ENCODE results near the gene ADRA2B.
"Not testable (repeated sequence)": the region's sequence is repeated elsewhere in the genome, so short reads cannot be mapped to it uniquely, and the experiment has no call there.

ADRA2B gene

DNA sequence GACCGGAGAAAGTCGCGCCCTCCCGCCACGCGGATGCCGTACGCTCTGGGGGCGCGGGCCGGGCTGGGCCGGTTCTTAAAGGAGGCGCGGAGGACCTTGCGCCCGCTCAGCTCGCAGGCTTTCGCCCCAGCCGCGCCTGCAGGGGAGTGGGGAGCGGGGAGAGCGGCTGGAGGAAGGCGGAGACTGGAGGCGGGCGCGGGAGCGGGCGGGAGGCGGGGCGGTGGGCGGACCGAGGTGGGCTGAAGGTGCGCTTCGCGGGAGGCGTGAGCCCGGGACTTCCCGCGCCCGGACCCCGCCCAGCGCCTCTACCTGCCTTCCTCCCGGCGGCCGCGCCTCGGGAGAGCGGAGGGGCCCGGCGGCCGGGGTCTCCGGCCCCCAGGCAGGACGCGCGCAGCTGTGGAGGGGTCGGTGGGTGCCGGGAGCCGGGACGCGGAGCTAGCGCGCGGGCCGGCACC lies at the start of gene ADRA2B:
ADRA2B (minus strand) TSS at position 148 of the 455 bp plus-strand sequence. CDS start 422 bp downstream, outside the sequence.
- DNase-seq (ENCODE audit: low read depth in 2 of 2), result peak; percentile 60 to 74

DNA sequence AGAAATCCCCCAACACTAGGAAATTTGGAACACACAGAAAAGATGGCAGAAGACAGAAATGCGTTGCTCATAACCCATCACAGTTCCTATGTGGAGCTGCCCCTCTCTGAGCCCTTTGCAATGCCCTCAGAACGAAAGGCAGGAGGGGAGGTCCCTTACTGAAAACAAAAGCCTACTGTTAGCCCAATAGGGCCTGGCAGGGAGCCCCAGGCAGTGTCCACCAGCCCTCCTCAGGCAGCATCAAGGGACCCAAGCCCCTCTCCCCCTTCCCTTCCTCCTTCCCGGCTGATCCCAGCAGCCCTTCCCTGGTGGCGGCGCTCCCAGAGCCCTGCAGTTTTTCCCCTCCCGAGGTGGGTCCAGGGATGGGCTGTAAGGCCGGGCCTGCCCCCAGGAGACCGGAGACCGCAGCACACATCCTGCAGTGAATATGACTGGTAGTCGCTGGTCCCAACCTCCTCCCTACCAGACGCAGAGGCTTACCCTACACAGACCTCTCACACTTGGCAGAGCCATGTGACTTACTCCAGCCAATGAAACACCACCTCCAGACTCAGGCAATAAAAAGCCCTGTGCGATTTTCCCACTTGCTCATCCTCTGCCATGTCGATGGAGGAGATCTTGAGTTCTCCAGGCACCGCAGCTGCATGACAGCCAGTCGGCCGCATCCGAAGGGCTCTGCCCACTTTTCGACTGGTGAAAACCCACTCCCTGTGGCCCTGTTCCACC lies 48.3 kb upstream of the ADRA2B start:
- DNase-seq (ENCODE audit: low read depth in 2 of 2), result peak in 1 of 2 donors; percentile 73

DNA sequence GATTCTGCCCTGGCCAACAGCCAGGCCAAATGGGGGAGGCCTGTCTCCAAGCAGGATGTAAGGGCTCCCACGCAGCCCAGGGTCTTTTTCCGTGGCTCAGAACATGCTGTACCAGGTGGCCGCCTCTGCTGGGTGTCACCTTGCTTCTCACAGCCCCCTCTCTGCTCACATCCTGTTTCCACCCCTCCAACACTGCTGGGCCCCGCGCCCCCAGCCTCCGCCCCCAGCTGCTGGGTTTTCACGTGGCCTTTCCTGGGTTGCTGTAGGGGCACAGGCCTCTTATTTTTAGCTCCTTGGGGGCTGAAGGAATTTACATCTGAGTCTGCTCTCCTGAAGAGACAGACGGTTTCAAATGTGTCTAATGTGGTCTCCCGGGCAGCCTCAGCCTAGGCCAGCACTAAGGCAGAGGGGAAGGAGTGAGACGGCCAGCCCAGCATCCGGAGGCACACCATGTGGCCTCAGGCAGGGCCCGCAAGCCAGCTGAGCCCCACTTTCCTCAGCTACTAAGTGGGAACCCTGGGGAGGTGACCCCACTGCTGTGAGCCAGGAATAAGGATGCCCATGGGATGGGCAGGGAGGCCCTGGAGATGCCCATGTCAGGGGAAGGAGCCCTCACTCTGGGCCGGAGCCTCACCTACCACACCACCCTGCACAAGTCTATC lies 47.5 kb upstream of the ADRA2B start:
- DNase-seq (ENCODE audit: low read depth in 2 of 2), result peak; percentile 71 to 76

DNA sequence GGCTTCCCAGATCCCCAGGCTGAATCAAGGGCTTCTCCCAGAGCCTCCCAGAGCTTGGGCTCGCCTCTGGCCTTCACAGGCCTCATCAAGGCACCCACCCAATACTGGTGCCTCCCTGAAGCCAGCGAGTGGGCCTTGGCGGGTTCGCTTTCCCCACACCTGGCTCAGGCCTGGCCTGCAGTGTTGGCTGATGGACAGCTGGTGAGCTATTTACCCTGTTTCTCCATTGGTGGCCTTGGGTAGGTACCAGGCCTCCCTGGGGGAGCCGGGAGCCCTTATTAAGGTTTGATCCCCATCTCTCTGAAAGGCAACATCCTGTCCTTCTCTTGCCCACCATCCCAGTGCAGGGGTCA lies 47.0 kb upstream of the ADRA2B start:
- no peak for DNase-seq (ENCODE audit: low read depth in 2 of 2)

DNA sequence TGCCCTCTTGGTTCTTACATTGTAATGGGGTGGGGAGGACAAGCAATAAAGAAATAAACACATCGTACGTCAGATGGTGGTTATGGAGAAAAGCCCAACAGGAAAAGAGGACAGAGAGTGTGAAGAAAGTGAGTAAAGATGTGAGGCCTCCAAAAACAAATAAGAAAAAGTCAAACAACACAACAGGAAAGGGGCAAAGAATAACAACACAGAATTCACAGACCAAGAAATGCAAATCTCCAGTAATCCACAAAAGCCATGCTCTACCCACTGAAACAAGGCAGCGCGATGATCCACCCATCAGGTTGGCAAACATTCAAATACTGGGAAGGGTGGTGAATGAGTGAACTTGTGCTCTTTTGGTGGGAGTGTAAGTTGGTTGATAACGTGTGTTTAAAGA lies 45.5 kb upstream of the ADRA2B start:
- no peak for DNase-seq (ENCODE audit: low read depth in 2 of 2)

DNA sequence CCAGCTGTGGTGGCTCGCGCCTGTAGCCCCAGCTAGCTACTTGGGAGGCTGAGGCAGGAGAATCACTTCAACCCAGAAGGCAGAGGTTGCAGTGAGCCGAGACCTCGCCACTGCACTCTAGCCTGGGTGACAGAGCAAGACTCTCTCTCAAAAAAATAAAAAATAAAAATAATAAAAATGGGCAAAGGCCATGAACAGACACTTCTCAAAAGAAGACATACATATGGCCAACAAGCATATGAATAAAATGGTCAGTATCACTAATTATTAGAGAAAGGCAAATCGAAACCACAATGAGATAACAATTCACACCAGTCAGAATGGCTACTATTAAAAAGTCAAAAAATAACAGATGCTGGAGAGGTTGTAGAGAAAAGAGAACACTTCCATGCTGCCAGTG lies 44.0 kb upstream of the ADRA2B start:
- DNase-seq (ENCODE audit: low read depth in 2 of 2), result not testable (repeated sequence)

DNA sequence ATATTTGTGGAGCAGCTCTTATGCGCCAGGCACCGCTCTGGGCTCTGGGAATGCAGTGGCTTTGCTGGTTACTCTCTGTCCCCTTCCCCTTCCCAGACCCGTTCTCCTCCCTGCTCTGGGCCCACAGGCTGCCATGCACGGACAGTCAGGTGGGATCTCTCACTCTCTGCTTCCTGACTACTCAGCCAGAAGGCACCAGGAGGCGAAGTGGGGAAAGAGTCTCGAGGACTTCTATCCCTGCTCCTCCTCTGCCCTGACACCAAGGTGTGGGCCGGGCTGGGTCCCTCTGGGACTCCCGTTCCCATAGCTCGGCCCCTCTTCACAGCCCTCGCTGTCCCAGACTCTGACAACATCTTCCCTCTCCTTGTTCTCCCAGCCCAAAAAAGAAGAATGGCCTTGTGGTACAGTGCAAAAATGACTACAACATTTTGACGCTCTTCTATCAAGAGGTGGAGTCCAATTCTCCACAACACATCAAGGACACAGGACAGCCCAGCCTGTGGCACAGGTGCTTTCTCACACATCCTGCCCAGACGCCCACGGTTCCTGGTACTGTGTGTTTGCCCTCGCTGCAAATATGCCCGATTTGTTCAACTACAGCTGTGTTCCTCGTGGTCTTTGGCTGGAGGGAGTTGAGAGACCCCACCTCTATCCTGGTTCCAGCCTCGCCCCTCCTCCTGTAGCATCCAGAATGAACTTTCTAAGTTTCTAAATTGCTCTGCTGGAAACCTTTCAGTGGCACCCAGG lies 42.9 kb upstream of the ADRA2B start:
- DNase-seq (ENCODE audit: low read depth in 2 of 2), result no peak

DNA sequence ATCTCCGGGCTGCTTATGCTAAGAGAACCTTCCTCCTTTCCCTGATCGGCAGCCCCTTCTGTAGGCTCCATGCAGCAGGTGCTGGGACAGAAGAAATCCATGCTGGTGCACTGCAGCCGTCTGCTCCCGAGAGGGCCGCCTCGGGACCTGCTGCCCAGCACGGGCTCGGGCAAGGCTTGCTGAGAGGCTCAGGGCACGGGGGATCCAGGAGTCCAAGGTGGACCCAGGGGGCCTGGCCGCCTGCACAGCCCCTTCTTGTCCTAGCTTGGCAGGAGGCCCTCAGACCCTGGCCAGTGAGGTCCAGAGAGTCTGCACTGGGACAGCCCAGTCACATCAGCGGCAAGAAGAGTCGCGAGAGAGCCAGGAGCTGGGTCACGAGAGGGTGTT lies 42.2 kb upstream of the ADRA2B start:
- DNase-seq (ENCODE audit: low read depth in 2 of 2), result no peak

DNA sequence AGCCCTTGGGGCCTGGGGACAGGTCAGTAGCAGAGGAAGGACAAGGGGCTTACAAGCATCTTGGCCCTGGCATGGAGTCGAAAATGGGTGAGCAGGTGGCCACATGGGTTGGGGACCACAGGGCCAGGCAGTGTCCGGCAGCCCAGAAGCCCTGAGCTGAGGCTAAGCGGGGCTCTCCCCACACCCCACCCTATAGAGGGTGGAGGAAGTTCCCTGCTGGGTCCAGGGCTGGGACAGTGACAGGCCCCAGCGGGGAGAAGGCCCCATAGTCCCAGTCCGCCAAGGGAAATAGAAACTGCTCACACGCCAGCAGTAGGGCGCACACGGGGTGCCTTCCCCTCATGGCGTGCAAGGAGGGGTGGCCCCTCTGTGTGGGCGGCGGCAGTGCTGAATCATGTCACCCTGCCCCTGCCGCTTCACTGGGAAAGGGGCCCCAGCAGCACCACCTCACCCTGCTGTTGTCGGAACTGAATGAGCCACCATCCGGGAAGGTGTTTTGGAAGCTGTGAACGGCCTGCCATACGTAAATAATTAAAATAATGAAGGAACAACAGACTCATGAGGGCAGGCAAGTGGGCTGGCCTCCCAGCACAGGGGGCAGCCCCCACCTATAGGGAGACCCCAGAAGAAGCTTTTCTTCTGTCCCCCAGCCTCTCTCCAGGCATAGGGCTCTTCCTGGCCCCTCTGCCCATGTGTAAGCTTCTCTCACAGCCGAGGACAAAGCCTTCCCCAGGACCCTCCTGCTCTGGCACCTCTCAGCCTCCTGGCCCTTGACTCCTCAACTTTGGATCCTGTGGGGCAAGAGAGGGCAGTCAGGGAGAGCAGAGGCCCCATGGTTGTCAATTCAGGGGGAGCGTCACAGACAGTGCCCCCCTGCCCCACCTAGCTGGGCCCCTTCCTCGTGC lies 41.5 kb upstream of the ADRA2B start:
- DNase-seq (ENCODE audit: low read depth in 2 of 2), result peak; percentile 96 to 97

DNA sequence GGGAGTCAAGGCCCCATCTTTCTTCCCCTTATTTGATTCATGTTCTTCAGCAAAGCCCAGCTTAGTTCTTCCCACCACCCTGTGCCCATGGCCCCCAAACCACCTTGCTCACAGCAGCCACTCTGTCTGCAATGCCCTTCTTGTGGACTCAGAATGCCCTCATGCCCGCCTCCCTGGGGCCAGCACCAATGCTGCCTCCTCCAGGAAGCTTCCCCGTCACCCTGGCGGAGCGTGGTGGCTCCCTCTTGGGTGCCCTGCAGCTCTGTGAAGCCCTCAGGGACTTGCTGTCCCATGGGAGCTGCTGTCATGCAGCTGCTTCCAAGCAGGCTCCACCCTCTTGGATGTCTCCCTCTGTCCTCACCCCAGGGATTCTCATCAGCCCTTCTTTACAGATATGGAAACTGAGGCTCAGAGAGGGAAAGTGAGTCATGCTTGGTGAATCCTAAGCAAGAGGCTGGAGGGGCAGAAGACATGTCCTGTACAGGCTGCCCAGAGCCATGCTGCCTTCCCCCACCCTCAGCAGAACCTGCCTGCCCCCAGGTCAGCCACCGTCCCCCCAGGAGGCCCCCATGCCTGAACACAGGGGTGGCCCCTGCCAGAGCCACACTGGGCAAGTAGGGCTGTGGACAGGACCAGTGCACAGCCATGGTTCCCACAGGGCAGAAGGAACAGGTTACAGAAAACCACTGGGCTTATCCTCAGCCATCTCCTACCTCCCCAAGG lies 40.7 kb upstream of the ADRA2B start:
- DNase-seq (ENCODE audit: low read depth in 2 of 2), result no peak

DNA sequence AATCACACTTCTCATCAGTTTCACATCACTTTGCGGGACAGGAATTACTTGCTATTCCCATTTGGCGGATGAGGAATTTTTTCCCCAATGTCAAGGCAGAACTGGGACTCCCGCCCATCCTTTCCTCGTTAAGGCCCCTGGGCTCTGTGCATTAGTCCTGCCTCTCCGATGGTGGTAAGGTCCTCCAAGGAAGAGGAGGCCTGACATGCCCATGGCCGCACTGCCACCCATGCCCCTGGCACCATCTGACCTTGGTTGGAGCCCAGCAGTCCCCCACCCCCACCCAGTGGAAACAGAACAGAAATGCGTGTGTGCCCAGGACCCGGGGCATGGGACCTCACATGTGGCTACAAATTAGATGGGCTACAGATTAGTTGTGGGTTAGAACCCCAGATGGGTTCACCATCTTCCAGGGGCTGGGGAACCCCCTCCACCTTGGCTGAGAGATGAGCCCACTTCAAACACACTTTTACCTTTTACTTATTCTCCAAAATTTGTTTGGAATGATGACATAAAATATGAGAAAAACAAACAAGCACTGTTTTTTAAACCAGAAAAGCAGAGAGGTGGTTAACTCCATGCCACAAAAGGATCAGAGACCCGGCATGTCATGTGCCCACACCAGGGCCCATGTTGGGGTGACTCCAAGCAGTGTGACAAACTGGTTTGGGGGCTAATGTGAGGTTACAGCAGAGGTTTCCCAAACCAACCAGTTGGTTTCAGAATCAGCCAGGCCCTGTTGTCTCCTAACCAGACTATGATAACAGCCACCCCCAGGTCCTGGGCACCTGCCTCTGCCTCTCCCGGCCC lies 39.8 kb upstream of the ADRA2B start:
- peak in 1 of 2 donors; percentile 53 for DNase-seq (ENCODE audit: low read depth in 2 of 2)

DNA sequence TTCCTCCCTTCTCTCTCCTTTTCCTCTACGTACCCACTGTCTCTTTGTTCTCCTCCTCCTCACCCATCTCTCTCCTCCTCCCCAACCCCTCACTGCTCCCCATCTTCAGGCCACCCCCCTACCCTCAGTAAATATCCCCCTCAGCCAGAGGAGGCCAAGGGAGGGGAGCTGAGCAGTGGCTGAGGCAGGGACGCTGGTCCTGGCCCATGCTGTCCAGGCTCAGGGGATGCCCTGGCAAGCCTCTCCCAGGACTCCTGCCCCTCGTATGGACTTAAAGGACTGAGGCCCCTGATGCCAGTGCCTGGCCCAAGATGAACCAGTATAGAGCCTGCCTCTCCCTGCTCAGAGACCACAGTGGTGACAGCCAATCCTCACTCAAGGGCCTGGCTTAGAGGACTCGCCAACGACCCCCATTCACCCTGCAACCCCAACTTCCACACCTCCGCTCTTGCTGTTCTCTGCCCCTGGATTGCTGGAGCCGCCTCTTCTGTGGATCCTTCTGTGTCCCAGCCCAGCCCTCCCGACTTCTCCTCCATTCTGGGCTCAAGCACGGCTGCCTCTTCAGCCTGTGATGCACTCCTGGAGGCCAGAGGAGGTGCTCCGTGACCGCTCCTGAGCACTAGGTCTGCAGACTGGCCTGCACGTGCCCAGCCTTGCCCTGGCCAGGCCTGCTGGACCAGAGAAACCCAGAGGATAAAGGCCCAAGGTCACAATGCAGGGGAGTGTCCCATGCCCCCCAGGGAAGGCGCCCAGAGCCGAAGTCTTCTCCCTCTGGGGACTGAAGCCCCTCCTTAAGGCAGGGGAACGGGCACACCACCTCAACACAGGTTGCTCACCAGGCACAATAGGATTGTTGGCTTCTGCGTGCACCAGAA lies 38.4 kb upstream of the ADRA2B start:
- no peak for DNase-seq (ENCODE audit: low read depth in 2 of 2)

DNA sequence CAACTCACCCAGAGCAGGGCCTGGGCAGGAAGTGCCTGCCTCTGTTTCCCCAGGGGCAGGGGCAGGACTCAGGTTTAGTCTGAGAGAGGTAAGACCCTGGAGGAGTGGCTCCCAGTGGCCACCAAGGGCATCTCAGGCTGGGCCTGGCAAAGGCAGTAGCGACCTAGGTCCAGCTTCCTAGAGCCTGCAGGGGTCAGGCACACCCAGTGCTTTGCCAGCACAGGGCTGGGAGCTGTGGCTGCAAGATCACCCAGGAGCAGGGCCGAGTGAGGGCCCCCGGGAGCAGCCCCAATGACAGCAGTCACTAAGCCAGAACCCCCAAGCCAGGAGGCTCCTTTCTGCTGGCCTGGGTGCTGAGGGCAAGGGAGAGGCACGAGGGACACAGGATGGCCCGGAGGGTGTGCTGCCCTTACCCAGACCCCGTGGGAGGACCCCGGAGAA lies 37.6 kb upstream of the ADRA2B start:
- DNase-seq (ENCODE audit: low read depth in 2 of 2), result no peak

DNA sequence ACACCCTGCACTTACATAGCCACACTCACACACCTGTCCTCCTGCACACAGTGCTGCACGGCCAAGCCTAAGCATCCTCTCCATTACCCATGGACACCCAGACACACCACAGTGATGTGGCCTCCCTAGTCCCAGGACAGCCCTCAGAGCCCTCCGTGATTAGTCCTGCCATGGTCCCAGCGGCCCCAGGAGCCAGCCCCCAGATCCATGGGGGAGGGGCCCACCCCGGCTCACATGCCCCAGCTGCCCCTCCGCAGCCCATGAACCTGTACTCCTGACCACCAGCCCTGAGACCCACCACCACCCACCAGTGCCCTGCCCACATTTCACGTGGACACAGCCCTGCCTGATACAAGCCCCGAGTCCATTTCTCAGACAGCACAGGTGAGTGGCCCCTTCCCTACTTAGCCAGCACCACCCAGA lies 36.9 kb upstream of the ADRA2B start:
- no peak for DNase-seq (ENCODE audit: low read depth in 2 of 2)

DNA sequence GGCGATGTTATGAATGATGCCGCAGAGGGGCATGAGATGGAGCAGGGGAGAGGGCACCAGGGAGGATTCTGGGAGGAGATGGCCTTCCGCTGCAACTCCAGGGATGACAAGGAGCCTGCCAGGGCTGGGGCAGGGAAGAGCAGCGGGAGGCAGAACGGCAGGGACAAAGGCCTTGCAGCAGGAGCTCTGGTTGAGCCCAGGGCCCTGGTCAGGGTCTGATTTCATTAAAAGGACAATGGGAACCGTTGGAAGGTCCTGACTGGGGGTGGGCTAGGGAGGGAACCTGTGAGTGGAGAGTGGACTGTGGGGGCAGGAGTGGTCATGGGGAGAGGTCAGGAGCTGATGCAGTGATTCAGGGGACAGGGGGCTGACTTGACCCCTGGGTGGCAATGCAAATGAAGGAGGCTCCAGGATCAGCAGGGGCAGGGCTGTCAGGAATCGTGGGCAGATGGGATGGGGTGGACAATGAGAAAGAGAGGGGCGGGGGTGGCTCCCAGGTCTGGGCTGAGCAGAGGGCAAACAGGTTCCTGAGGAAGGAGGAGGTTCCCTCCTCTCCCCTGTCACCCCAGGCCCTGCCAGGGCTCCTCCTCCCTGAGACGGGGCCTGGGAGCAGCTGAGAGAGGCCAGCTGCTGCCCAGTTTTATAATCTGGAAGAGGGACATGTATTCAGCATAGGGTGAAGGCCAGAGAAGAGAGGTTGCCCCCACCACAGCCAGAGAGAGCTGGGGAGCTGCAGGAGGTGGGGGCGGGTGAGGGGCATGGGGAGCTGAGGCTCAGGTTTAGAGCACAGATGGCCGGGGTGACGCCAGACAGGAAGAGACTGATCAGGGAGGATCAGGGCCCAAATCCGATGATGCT lies 36.2 kb upstream of the ADRA2B start:
- no peak for DNase-seq (ENCODE audit: low read depth in 2 of 2)

DNA sequence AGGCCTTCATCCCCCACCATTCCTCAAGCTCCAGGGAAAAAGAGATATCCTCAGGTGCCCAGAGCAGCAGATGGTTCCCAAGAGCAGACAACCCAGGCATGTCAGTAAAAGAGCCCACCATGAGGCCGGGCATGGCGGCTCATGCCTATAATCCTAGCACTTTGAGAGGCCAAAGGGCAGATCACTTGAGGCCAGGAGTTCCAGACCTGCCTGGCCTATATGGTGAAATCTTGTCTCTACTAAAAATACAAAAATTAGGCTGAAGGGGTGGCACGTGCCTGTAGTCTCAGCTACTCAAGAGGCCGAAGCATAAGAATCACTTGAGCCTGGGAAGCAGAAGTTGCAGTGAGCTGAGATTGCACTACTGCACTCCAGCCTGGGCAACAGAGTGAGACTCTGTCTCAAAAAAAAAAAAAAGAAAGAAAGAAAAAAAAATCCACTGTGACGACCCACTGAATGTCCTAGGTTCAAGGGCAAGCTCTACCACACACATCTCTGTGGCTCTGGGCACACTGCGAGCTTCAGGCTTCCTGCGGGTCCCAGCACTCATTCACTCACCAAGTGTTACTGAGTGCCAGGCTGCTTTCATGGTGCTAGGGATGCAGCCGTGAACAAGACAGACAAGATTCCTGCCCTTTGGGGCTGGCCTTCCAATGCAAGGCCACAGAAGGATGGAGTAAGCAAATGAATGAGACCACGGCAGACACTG lies 35.4 kb upstream of the ADRA2B start:
- DNase-seq (ENCODE audit: low read depth in 2 of 2), result no peak

DNA sequence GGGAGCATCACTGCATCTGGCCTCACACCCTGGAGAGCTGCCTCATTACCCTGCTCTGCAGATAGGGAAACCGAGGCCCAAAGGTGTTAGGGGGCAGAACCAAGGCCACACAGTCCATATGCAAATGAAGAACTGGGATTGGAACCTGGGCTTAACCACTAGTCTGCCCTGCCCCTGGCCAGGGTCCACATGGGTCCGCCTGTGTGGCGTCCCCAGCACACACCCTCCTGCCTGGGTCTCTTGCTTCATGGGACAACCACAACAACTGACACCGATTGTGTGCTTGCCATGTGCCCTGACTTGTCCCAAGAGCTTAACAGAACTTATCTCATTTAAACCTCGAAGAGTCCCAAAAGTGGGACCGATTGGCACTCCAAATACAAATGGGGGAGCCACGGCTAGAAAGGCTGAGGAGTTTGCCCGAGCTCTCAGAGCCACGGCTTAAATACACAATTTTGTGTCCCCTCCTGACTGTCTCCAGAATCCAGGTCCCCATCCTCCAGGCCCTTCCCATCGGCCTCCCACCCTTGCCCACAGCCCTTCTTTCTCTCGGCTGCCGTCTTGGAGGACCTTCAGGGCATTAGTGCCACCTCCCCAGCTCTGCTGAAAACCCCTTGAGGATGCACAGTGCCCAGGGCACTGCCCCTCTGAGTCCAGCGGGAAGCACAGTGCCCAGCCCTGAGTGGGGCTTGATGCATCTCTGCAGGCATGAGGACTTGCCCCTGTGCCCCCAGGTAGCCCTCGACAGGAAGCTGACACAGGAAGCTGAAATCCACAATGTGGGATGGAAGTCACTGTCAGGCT lies 34.6 kb upstream of the ADRA2B start:
- no peak for DNase-seq (ENCODE audit: low read depth in 2 of 2)

Data from stimulated activated CD4-positive, alpha-beta T cell treated with anti-CD3 and anti-CD28 coated beads, Interleukin-4, amount 100 ng/mL, for 48 hours (primary cell).